ENCODE results near the gene CIDEC. TPM values are rescaled to one million over a fixed set of nuclear protein-coding genes. Genes with fewer than 3 reads are reported as not detected.
"Not testable (repeated sequence)": the region's sequence is repeated elsewhere in the genome, so short reads cannot be mapped to it uniquely, and the experiment has no call there.

CIDEC gene
- total and polyA plus RNA-seq, 8 donors = 0.18 to 0.68 (median 0.27) TPM; not detected in 4

- no peak for TF ChIP-seq CTCF (IDR thresholded peaks at IDR 0.05)
- Histone ChIP-seq H3K9me3 (no peaks in the 10 kb centered on the region), H3K27me3 (no peaks in the 10 kb centered on the region), H3K36me3 (no peaks in the 10 kb centered on the region), H3K4me3 (no peak overlapping the region), H3K27ac (no peak overlapping the region), H3K4me1 (no peaks in the 10 kb centered on the region)
- no peak for ATAC-seq
- DNase-seq = no peak
- intact Hi-C loops (cut with DNase I) = no loop called here
Measured at GRCh38 chr3:9855594-9855993, 24.5 kb downstream of the CIDEC start.

GRCh38 chr3:9854291-9854940, 25.6 kb downstream of the CIDEC start:
- DNase-seq; H3K4me3 ChIP-seq; H3K27me3 ChIP-seq; H3K4me1 ChIP-seq; H3K27ac ChIP-seq; intact Hi-C loops (cut with DNase I); H3K36me3 ChIP-seq; H3K9me3 ChIP-seq: not testable (repeated sequence)
- ATAC-seq = peak; percentile 37

- ATAC-seq (no peak), DNase-seq (no peak)
- H3K4me3 ChIP-seq = no peak overlapping the region
- H3K36me3 ChIP-seq = no peaks in the 10 kb centered on the region
- H3K27ac ChIP-seq = no peak overlapping the region
- intact Hi-C loops (cut with DNase I) = no loop called here
- no peak for TF ChIP-seq CTCF (IDR thresholded peaks at IDR 0.05)
- H3K4me1 ChIP-seq = peaks cover 0 to 4% of the 10 kb centered on the region in 2 donors
- H3K27me3 ChIP-seq = no peaks in the 10 kb centered on the region
- no peaks in the 10 kb centered on the region for H3K9me3 ChIP-seq
Measured at GRCh38 chr3:9852528-9852927, 27.5 kb downstream of the CIDEC start.

DNA sequence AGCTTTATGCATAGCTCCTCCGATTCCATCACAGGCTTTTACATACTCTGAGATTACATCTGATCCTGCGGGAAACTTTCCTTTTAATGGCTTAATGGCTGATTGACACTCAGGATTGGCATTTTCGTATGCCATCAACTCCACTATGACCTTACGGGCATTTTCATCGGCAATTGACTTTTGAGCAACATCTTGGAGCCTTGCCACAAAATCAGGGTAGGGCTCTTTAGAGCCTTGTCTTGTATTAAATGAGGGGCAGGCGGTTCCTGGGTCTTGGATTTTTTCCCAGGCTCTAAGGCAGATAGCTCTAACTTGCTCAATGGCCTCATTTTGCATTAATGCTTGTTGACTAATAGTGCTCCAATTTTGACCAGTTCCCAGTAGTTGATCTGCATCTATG, 28.1 kb downstream of the CIDEC start:
- H3K36me3 ChIP-seq; H3K4me3 ChIP-seq; H3K4me1 ChIP-seq; H3K27ac ChIP-seq; H3K9me3 ChIP-seq; intact Hi-C loops (cut with DNase I); H3K27me3 ChIP-seq; DNase-seq; ATAC-seq: not testable (repeated sequence)

GRCh38 chr3:9851383-9851782, 28.7 kb downstream of the CIDEC start:
- H3K4me1 ChIP-seq; DNase-seq; H3K9me3 ChIP-seq; H3K27ac ChIP-seq; H3K36me3 ChIP-seq; ATAC-seq; H3K27me3 ChIP-seq; intact Hi-C loops (cut with DNase I); H3K4me3 ChIP-seq: not testable (repeated sequence)

- H3K9me3 ChIP-seq; H3K27ac ChIP-seq; H3K27me3 ChIP-seq; H3K36me3 ChIP-seq; H3K4me3 ChIP-seq; ATAC-seq; H3K4me1 ChIP-seq; DNase-seq; intact Hi-C loops (cut with DNase I): not testable (repeated sequence)
- peak; percentile 34 to 51 for TF ChIP-seq CTCF (IDR thresholded peaks at IDR 0.05)
Measured at GRCh38 chr3:9848860-9849259, 31.2 kb downstream of the CIDEC start.

- ATAC-seq; DNase-seq; H3K27ac ChIP-seq; H3K27me3 ChIP-seq; intact Hi-C loops (cut with DNase I); H3K9me3 ChIP-seq; H3K4me3 ChIP-seq; H3K36me3 ChIP-seq: not testable (repeated sequence)
- H3K4me1 ChIP-seq = peaks cover 7 to 14% of the 10 kb centered on the region in 2 donors
Measured at GRCh38 chr3:9847870-9848269, 32.2 kb downstream of the CIDEC start.
